GM21447 (cell line): ENCODE measurements around the gene TMED6.
"Not testable (repeated sequence)": the region's sequence is repeated elsewhere in the genome, so short reads cannot be mapped to it uniquely, and the experiment has no call there.

ENCODE experiments used
- ATAC-seq: cut with Tn5 transposase; IDR thresholded peaks from one replicate; pipeline ENCODE4 v1.9.1; 2021; ENCODE audit not compliant: unreplicated experiment

Gene TMED6

GRCh38 chr16:69363281-69363717, 11.7 kb upstream of the TMED6 start:
- ATAC-seq, result no peak

- ATAC-seq, result not testable (repeated sequence)
Observed at GRCh38 chr16:69360070-69360469, 8.5 kb upstream of the TMED6 start.

- ATAC-seq, result no peak
Observed at GRCh38 chr16:69350536-69351133, 951 bp downstream of the TMED6 start.

- no peak for ATAC-seq
Observed at GRCh38 chr16:69349536-69349935, 2.0 kb downstream of the TMED6 start.

- ATAC-seq, result no peak
Observed at GRCh38 chr16:69348222-69348621, 3.4 kb downstream of the TMED6 start.

- no peak for ATAC-seq
Observed at GRCh38 chr16:69346683-69347082, 4.9 kb downstream of the TMED6 start.

- no peak for ATAC-seq
Observed at GRCh38 chr16:69345923-69346322, 5.7 kb downstream of the TMED6 start.

- no peak for ATAC-seq
Observed at GRCh38 chr16:69344171-69344570, 7.4 kb downstream of the TMED6 start.

GRCh38 chr16:69340095-69340644, 11.4 kb downstream of the TMED6 start:
- ATAC-seq, result no peak

GRCh38 chr16:69339289-69340094, 12.1 kb downstream of the TMED6 start, which contains the start of the genes COG8 and NIP7:
Gene COG8, minus strand, starts transcription at chr16:69339564. Its CDS starts 12 bp downstream, at chr16:69339552.
Gene NIP7, plus strand, starts transcription at chr16:69339772. Its CDS starts 58 bp downstream, at chr16:69339830.
- ATAC-seq, result peak; percentile 93

- ATAC-seq, result no peak
Observed at GRCh38 chr16:69338557-69339288, 12.9 kb downstream of the TMED6 start.

GRCh38 chr16:69334696-69335095, 16.9 kb downstream of the TMED6 start:
- no peak for ATAC-seq

GRCh38 chr16:69330286-69331109, 21.1 kb downstream of the TMED6 start, which contains the start of gene PDF:
Gene PDF, minus strand, starts transcription at chr16:69330588. Its CDS starts 18 bp downstream, at chr16:69330570.
- peak; percentile 91 for ATAC-seq

- ATAC-seq, result peak; percentile 35
Observed at GRCh38 chr16:69329369-69330285, 22.0 kb downstream of the TMED6 start.

GRCh38 chr16:69328854-69329316, 22.7 kb downstream of the TMED6 start:
- no peak for ATAC-seq

GRCh38 chr16:69327585-69328310, 23.8 kb downstream of the TMED6 start:
- no peak for ATAC-seq

- no peak for ATAC-seq
Observed at GRCh38 chr16:69326172-69326873, 25.3 kb downstream of the TMED6 start.

GRCh38 chr16:69325784-69326171, 25.8 kb downstream of the TMED6 start:
- ATAC-seq, result no peak
